ENCODE data around the gene CXXC5. TPM values are rescaled to one million over a fixed set of nuclear protein-coding genes. Genes with fewer than 3 reads are reported as not detected.
"Not testable (repeated sequence)": the region's sequence is repeated elsewhere in the genome, so short reads cannot be mapped to it uniquely, and the experiment has no call there.

CXXC5 gene
- total RNA-seq, 1 donor from 2014 or later: 167 TPM

GRCh38 chr5:139711067-139711905, 63.1 kb downstream of the CXXC5 start:
- TF ChIP-seq, protein P1, sequence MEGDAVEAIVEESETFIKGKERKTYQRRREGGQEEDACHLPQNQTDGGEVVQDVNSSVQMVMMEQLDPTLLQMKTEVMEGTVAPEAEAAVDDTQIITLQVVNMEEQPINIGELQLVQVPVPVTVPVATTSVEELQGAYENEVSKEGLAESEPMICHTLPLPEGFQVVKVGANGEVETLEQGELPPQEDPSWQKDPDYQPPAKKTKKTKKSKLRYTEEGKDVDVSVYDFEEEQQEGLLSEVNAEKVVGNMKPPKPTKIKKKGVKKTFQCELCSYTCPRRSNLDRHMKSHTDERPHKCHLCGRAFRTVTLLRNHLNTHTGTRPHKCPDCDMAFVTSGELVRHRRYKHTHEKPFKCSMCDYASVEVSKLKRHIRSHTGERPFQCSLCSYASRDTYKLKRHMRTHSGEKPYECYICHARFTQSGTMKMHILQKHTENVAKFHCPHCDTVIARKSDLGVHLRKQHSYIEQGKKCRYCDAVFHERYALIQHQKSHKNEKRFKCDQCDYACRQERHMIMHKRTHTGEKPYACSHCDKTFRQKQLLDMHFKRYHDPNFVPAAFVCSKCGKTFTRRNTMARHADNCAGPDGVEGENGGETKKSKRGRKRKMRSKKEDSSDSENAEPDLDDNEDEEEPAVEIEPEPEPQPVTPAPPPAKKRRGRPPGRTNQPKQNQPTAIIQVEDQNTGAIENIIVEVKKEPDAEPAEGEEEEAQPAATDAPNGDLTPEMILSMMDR (IDR thresholded peaks at IDR 0.05; ENCODE audit: insufficient read depth, low read length, poor library complexity, severe bottlenecking): peak; percentile 48
- no peaks in the 10 kb centered on the region for H3K36me3 ChIP-seq (ENCODE audit: control insufficient read depth, insufficient read depth, low read length)
- H3K4me3 ChIP-seq (ENCODE audit: low read depth, low read length): peak overlapping the region; percentile 35
- DNase-seq (ENCODE audit: low read depth): no peak
- no peaks in the 10 kb centered on the region for H3K27me3 ChIP-seq (ENCODE audit: control insufficient read depth, insufficient read depth, low read length)

GRCh38 chr5:139711906-139712224, 63.7 kb downstream of the CXXC5 start:
- TF ChIP-seq, protein P1 (IDR thresholded peaks at IDR 0.05; ENCODE audit: insufficient read depth, low read length, poor library complexity, severe bottlenecking): no peak
- Histone ChIP-seq H3K36me3 (ENCODE audit: control insufficient read depth, insufficient read depth, low read length) (no peaks in the 10 kb centered on the region), H3K4me3 (ENCODE audit: low read depth, low read length) (peak overlapping the region; percentile 35), H3K27me3 (ENCODE audit: control insufficient read depth, insufficient read depth, low read length) (no peaks in the 10 kb centered on the region)
- no peak for DNase-seq (ENCODE audit: low read depth)

DNA sequence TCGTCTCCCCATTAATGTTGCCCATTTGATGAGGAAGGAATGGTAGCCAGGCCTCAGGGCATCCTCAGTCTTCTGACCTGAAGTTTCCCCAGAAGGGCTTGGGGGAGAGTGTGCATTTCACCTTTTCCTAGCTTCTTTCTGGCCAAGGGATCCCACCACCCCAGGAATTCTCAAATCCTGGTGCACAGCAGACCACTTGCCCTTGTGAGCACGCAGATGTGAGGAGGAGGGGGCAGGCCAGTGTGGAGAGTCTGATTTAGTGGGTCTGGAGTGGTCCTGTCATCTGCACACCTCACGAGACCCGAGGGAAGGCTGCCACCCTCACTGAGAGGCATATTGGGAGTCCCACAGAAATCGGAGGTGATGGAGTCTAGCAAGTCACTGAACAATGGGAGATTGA, 64.3 kb downstream of the CXXC5 start:
- DNase-seq (ENCODE audit: low read depth): no peak
- TF ChIP-seq, protein P1 (IDR thresholded peaks at IDR 0.05; ENCODE audit: insufficient read depth, low read length, poor library complexity, severe bottlenecking): no peak
- no peaks in the 10 kb centered on the region for H3K27me3 ChIP-seq (ENCODE audit: control insufficient read depth, insufficient read depth, low read length)
- no peak overlapping the region for H3K4me3 ChIP-seq (ENCODE audit: low read depth, low read length)
- H3K36me3 ChIP-seq (ENCODE audit: control insufficient read depth, insufficient read depth, low read length): no peaks in the 10 kb centered on the region

DNA sequence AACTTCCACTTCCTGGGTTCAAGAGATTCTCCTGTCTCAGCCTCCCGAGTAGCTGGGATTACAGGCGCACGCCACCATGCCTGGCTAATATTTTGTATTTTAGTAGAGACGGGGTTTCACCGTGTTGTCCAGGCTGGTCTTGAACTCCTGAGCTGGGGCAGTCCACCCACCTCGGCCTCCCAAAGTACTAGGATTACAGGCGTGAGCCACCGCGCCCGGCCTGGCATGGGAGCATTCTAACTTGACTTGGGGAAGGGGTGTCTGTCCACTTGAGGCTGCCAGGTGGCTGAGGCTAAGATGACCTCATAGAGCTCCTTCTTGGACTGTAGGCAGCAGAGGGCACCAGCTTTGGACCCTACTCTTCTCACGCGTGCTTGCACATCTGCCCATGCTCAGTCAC, 65.7 kb downstream of the CXXC5 start:
- not testable (repeated sequence) for H3K27me3 ChIP-seq (ENCODE audit: control insufficient read depth, insufficient read depth, low read length); DNase-seq (ENCODE audit: low read depth); H3K4me3 ChIP-seq (ENCODE audit: low read depth, low read length); H3K36me3 ChIP-seq (ENCODE audit: control insufficient read depth, insufficient read depth, low read length)

GRCh38 chr5:139717221-139717620, 69.1 kb downstream of the CXXC5 start:
- H3K27me3 ChIP-seq (ENCODE audit: control insufficient read depth, insufficient read depth, low read length): no peaks in the 10 kb centered on the region
- H3K4me3 ChIP-seq (ENCODE audit: low read depth, low read length): no peak overlapping the region
- DNase-seq (ENCODE audit: low read depth): no peak
- TF ChIP-seq, protein P1 (IDR thresholded peaks at IDR 0.05; ENCODE audit: insufficient read depth, low read length, poor library complexity, severe bottlenecking): no peak
- H3K36me3 ChIP-seq (ENCODE audit: control insufficient read depth, insufficient read depth, low read length): no peaks in the 10 kb centered on the region

DNA sequence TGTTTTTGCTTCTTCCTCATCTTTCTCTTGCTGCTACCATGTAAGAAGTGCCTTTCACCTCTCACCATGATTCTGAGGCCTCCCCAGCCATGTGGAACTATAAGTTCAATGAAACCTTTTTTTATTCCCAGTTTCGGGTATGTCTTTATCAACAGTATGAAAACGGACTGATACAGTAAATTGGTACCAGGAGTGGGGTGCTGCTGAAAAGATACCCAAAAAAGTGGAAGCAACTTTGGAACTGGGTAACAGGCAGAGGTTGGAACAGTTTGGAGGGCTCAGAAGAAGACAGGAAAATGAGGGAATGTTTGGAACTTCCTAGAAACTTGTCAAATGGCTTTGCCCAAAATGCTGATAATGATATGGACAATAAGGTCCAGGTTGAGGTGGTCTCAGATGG, 70.3 kb downstream of the CXXC5 start:
- not testable (repeated sequence) for H3K36me3 ChIP-seq (ENCODE audit: control insufficient read depth, insufficient read depth, low read length); H3K27me3 ChIP-seq (ENCODE audit: control insufficient read depth, insufficient read depth, low read length); H3K4me3 ChIP-seq (ENCODE audit: low read depth, low read length); DNase-seq (ENCODE audit: low read depth)

DNA sequence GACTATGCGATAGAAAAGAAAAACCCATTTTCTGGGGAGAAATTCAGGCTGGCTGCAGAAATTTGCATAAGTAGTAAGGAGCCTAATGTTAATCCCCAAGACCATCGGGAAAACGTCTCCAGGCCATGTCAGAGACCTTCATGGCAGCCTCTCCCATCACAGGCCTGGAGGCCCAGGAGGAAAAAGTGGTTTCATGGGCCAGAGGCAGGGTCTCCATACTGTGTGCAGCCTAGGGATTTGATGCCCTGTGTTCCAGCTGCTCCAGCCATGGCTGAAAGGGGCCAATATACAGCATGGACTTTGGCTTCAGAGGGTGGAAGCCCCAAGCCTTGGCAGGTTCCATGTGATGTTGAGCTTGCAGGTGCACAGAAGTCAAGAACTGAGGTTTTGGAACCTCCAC, 71.8 kb downstream of the CXXC5 start:
- not testable (repeated sequence) for DNase-seq (ENCODE audit: low read depth); H3K27me3 ChIP-seq (ENCODE audit: control insufficient read depth, insufficient read depth, low read length)

More for the DNA sequence above, 71.8 kb downstream of the CXXC5 start:
- not testable (repeated sequence) for H3K36me3 ChIP-seq (ENCODE audit: control insufficient read depth, insufficient read depth, low read length); H3K4me3 ChIP-seq (ENCODE audit: low read depth, low read length)

All from kidney epithelial cell (primary cell).